Keratinocyte (primary cell): Measurements from ENCODE around the gene CRISP2.

Source experiments
- EZH2 ChIP-seq: IDR thresholded peaks from one replicate; pipeline ENCODE4 v1.6.1; 2012; ENCODE audit warnings: inconsistent platforms, mild to moderate bottlenecking, low read length, moderate library complexity
- TF ChIP-seq, protein P1 (sequence below), 3 experiments: IDR thresholded peaks in 1 of 3; conservative IDR thresholded peaks in 1 of 3; optimal IDR thresholded peaks in 1 of 3; 2 replicates in 2 of 3; 3 replicates in 1 of 3; pipeline versions ENCODE3 to v1.5.1; 2011; ENCODE audit warnings: low read length in 3 of 3, mild to moderate bottlenecking in 3 of 3, moderate library complexity in 2 of 3, control low read depth in 1 of 3, inconsistent platforms in 1 of 3; ENCODE audit not compliant: insufficient read depth in 2 of 3; ENCODE audit errors: extremely low read depth in 1 of 3

GRCh38 chr6:49693512-49693911 lies 19.8 kb downstream of the CRISP2 start:
- TF ChIP-seq, protein P1, sequence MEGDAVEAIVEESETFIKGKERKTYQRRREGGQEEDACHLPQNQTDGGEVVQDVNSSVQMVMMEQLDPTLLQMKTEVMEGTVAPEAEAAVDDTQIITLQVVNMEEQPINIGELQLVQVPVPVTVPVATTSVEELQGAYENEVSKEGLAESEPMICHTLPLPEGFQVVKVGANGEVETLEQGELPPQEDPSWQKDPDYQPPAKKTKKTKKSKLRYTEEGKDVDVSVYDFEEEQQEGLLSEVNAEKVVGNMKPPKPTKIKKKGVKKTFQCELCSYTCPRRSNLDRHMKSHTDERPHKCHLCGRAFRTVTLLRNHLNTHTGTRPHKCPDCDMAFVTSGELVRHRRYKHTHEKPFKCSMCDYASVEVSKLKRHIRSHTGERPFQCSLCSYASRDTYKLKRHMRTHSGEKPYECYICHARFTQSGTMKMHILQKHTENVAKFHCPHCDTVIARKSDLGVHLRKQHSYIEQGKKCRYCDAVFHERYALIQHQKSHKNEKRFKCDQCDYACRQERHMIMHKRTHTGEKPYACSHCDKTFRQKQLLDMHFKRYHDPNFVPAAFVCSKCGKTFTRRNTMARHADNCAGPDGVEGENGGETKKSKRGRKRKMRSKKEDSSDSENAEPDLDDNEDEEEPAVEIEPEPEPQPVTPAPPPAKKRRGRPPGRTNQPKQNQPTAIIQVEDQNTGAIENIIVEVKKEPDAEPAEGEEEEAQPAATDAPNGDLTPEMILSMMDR (optimal IDR thresholded peaks at IDR 0.05 in 1 of 3, IDR thresholded peaks at IDR 0.05 in 1 of 3, conservative IDR thresholded peaks at IDR 0.05 in 1 of 3; ENCODE audit: extremely low read depth in 1 of 3, insufficient read depth in 2 of 3, low read length in 3 of 3), result no peak
- TF ChIP-seq EZH2, result no peak
